HL-60 (cell line): ENCODE results near the gene PPP1CC.

Experiments
- DNase-seq, 2 experiments: peaks; one replicate each; pipeline ENCODE4 v3.0.0-alpha.2; 2010 to 2020; ENCODE audit warnings: low read depth in 1 of 2, low spot score in 1 of 2
- H3K27ac ChIP-seq: fragments of 250-450 bp; sonication (Bioruptor Pico); replicated peaks from 2 replicates; pipeline ENCODE4 v1.5.1; 2020; ENCODE audit warnings: mild to moderate bottlenecking, moderate library complexity
- H3K27me3 ChIP-seq: fragments of 250-450 bp; sonication (Bioruptor Pico); 2 replicates; pipeline ENCODE4 v1.5.1; 2021; ENCODE audit warnings: mild to moderate bottlenecking, moderate library complexity; ENCODE audit not compliant: insufficient read depth, poor library complexity, severe bottlenecking
- H3K4me3 ChIP-seq: replicated peaks from 2 replicates; pipeline ENCODE4 v1.5.1; 2011; ENCODE audit warnings: mild to moderate bottlenecking, control low read depth, low read length; ENCODE audit not compliant: insufficient read depth
- GABPA ChIP-seq: IDR thresholded peaks from 2 replicates; pipeline ENCODE4 v1.6.1; 2012; ENCODE audit warnings: low read depth
- POLR2AphosphoS5 ChIP-seq: IDR thresholded peaks from 2 replicates; pipeline ENCODE4 v1.6.1; 2012; ENCODE audit warnings: low read depth
- SPI1 ChIP-seq: IDR thresholded peaks from 2 replicates; pipeline ENCODE4 v1.6.1; 2012; ENCODE audit warnings: low read depth, mild to moderate bottlenecking, borderline replicate concordance
- TF ChIP-seq, protein P1 (sequence below): IDR thresholded peaks from one replicate; pipeline ENCODE4 v1.5.1; 2011; ENCODE audit warnings: low read length, control low read depth, inconsistent platforms; ENCODE audit not compliant: insufficient read depth
- TF ChIP-seq, protein P2 (sequence below): IDR thresholded peaks from 2 replicates; pipeline ENCODE4 v1.6.1; 2012; ENCODE audit warnings: low read depth; ENCODE audit not compliant: insufficient replicate concordance

PPP1CC gene

DNA sequence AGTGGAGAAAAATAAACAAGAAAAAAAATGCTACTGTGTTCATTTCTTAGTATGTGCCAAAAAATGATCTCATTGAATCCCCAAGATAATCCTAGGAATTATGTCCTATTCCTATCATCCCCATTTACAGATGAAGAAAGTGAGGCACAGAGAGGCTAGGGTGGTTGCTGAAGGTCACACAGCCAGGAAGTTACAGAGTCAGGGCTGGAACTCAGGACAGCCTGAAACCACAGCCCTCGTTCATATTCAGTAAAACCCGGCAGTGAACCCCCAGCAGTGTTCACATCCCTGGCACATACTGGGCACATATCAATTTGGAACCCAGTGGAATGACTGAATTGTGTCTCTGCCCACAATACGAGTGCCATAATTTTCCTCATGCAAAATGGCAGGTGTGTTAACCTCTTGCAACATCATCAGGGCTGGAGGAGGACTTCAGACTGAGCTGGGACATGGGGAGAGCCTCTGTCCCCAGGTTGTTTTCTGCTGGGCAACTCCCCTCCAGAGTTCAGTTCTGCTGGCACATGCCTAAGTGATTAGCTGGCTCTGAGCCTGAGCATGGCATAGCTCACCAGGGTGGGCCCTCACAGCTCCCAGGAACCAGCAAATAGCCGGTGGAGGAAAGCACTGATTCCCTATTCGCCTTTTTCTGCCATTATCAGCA is 2.0 kb upstream of the PPP1CC start:
- Histone ChIP-seq H3K27me3 (no peaks in the 10 kb centered on the region), H3K27ac (no peak overlapping the region), H3K4me3 (no peak overlapping the region)
- TF ChIP-seq GABPA = no peak
- TF ChIP-seq, protein P1, sequence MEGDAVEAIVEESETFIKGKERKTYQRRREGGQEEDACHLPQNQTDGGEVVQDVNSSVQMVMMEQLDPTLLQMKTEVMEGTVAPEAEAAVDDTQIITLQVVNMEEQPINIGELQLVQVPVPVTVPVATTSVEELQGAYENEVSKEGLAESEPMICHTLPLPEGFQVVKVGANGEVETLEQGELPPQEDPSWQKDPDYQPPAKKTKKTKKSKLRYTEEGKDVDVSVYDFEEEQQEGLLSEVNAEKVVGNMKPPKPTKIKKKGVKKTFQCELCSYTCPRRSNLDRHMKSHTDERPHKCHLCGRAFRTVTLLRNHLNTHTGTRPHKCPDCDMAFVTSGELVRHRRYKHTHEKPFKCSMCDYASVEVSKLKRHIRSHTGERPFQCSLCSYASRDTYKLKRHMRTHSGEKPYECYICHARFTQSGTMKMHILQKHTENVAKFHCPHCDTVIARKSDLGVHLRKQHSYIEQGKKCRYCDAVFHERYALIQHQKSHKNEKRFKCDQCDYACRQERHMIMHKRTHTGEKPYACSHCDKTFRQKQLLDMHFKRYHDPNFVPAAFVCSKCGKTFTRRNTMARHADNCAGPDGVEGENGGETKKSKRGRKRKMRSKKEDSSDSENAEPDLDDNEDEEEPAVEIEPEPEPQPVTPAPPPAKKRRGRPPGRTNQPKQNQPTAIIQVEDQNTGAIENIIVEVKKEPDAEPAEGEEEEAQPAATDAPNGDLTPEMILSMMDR = no peak
- TF ChIP-seq POLR2AphosphoS5 = no peak
- TF ChIP-seq SPI1 = no peak
- TF ChIP-seq, protein P2, sequence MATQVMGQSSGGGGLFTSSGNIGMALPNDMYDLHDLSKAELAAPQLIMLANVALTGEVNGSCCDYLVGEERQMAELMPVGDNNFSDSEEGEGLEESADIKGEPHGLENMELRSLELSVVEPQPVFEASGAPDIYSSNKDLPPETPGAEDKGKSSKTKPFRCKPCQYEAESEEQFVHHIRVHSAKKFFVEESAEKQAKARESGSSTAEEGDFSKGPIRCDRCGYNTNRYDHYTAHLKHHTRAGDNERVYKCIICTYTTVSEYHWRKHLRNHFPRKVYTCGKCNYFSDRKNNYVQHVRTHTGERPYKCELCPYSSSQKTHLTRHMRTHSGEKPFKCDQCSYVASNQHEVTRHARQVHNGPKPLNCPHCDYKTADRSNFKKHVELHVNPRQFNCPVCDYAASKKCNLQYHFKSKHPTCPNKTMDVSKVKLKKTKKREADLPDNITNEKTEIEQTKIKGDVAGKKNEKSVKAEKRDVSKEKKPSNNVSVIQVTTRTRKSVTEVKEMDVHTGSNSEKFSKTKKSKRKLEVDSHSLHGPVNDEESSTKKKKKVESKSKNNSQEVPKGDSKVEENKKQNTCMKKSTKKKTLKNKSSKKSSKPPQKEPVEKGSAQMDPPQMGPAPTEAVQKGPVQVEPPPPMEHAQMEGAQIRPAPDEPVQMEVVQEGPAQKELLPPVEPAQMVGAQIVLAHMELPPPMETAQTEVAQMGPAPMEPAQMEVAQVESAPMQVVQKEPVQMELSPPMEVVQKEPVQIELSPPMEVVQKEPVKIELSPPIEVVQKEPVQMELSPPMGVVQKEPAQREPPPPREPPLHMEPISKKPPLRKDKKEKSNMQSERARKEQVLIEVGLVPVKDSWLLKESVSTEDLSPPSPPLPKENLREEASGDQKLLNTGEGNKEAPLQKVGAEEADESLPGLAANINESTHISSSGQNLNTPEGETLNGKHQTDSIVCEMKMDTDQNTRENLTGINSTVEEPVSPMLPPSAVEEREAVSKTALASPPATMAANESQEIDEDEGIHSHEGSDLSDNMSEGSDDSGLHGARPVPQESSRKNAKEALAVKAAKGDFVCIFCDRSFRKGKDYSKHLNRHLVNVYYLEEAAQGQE = no peak
- DNase-seq = no peak

DNA sequence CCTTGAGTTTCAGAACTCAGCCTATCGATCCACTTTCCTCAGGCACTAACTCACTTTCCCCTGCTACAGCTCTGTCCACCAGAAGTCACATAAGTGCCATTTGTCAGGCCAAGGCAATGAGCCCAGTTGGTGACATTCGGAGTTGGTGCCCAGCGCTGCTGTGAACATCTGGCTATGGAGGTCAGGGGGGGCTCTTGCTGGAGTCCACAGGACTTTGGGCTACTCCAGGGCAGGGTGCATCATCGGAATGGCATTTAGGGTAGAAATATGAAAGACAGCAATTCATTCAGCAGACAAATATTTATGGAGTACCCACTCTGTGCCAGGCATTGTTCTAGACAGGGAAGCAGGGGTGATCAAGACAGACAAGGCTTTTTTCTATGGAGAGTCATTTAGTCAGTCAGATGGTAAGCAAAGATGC is 1.5 kb upstream of the PPP1CC start:
- no peaks in the 10 kb centered on the region for H3K27me3 ChIP-seq
- TF ChIP-seq, protein P2 = no peak
- no peak for TF ChIP-seq POLR2AphosphoS5
- TF ChIP-seq, protein P1 = no peak
- no peak for TF ChIP-seq SPI1
- TF ChIP-seq GABPA = no peak
- no peak overlapping the region for H3K4me3 ChIP-seq
- DNase-seq = no peak
- no peak overlapping the region for H3K27ac ChIP-seq

GRCh38 chr12:110743571-110744093 is 941 bp upstream of the PPP1CC start:
- H3K4me3 ChIP-seq = peak overlapping the region; percentile 69
- H3K27ac ChIP-seq = peak overlapping the region; percentile 88
- DNase-seq = peak in 1 of 2 experiments; percentile 47
- TF ChIP-seq, protein P2 = no peak
- no peak for TF ChIP-seq GABPA
- TF ChIP-seq, protein P1 = no peak
- no peak for TF ChIP-seq POLR2AphosphoS5
- no peak for TF ChIP-seq SPI1
- no peaks in the 10 kb centered on the region for H3K27me3 ChIP-seq
